Measurements from ENCODE around the gene TCEAL5.
"Not testable (repeated sequence)": the region's sequence is repeated elsewhere in the genome, so short reads cannot be mapped to it uniquely, and the experiment has no call there.

TCEAL5 gene

DNA sequence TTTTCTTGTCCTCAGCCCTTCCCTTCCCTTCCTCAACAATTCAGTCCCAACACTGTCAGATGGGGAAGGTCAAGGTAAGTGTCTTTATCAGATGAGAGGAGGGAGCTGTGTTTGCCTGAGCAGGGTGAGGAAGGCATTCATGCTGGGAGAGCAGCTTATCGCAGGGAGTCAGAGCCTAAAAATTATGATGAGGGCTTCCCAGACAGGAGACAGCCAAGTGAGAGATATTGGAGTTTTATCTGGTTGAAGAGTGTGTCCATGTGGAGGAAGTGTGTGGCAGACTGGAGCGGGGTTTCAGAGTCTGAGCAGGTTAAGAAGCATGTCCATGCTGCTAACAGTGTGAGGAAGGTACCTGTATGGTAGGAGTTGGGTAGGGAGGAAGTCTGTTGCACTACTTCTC is 43.3 kb downstream of the TCEAL5 start:
- no peak for DNase-seq (ENCODE audit: low spot score)

DNA sequence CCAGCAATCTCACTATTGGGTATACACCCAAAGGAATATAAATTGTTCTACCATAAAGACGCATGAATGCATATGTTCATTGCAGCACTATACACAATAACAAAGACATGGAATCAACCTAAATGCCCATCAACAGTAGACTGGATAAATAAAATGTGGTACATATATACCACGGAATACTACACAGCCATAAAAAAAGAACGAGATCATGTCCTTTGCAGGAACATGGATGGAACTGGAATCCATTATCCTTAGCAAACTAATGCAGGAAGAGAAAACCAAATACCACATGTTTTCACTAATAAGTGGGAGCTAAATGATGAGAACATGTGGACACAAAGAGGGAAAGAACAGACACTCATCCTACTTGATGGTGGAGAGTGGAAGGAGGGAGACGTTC is 50.6 kb downstream of the TCEAL5 start:
- DNase-seq (ENCODE audit: low spot score): not testable (repeated sequence)
